Spleen (tissue), 11 donors: Measurements from ENCODE around the gene SPACA7. TPM values are rescaled to one million over a fixed set of nuclear protein-coding genes. Genes with fewer than 3 reads are reported as not detected.
"Not testable (repeated sequence)": the region's sequence is repeated elsewhere in the genome, so short reads cannot be mapped to it uniquely, and the experiment has no call there.

Source experiments
- DNase-seq: peaks from one replicate; pipeline ENCODE4 v3.0.0-alpha.2; 2020
- H3K27ac ChIP-seq, 8 donors: fragments of 200-600 bp; sonication (generic) in 7 of 8; 1 replicate in 4 of 8; 2 replicates in 4 of 8; pipeline versions ENCODE4 v1.5.0 to v1.8.0; 2016 to 2021; ENCODE audit warnings: inconsistent platforms in 4 of 8, mild to moderate bottlenecking in 4 of 8, moderate library complexity in 1 of 8
- H3K27me3 ChIP-seq, 7 donors: fragments of 200-600 bp; sonication (generic) in 6 of 7; replicated peaks in 1 of 7; 1 replicate in 4 of 7; 2 replicates in 3 of 7; pipeline versions ENCODE4 v1.5.0 to v1.8.0; 2016 to 2021; ENCODE audit warnings: inconsistent platforms in 3 of 7, mild to moderate bottlenecking in 1 of 7
- H3K36me3 ChIP-seq, 6 donors: fragments of 200-600 bp; sonication (generic) in 5 of 6; 1 replicate in 4 of 6; 2 replicates in 2 of 6; pipeline versions ENCODE4 v1.5.0 to v1.8.0; 2016 to 2021; ENCODE audit warnings: inconsistent platforms in 2 of 6
- H3K4me1 ChIP-seq, 6 donors: fragments of 200-600 bp; sonication (generic) in 5 of 6; 1 replicate in 3 of 6; 2 replicates in 3 of 6; pipeline versions ENCODE4 v1.5.0 to v1.8.0; 2016 to 2021; ENCODE audit warnings: inconsistent platforms in 3 of 6
- H3K4me3 ChIP-seq, 8 donors: fragments of 200-600 bp; sonication (generic) in 7 of 8; 1 replicate in 4 of 8; 2 replicates in 4 of 8; pipeline versions ENCODE4 v1.5.0 to v1.8.0; 2016 to 2021; ENCODE audit warnings: inconsistent platforms in 4 of 8, mild to moderate bottlenecking in 4 of 8, moderate library complexity in 2 of 8
- H3K9me3 ChIP-seq, 8 donors: fragments of 200-600 bp; sonication (generic) in 7 of 8; 1 replicate in 4 of 8; 2 replicates in 4 of 8; pipeline versions ENCODE4 v1.5.0 to v1.8.0; 2016 to 2021; ENCODE audit warnings: inconsistent platforms in 4 of 8
- CTCF ChIP-seq, 11 experiments: fragments of 200-600 bp in 7 of 11; fragments of 450-650 bp in 4 of 11; sonication (generic) in 4 of 11; IDR thresholded peaks in 8 of 11; conservative IDR thresholded peaks in 3 of 11; 1 replicate in 7 of 11; 2 replicates in 4 of 11; pipeline versions ENCODE4 v1.4.0 to v1.8.0; 2016 to 2021; ENCODE audit warnings: antibody characterized with exemption in 11 of 11, inconsistent platforms in 4 of 11, mild to moderate bottlenecking in 1 of 11
- POLR2A ChIP-seq, 3 donors: fragments of 450-650 bp; IDR thresholded peaks; one replicate each; pipeline ENCODE4 v1.5.1; 2017; ENCODE audit warnings: antibody characterized with exemption in 3 of 3, mild to moderate bottlenecking in 1 of 3
- POLR2AphosphoS5 ChIP-seq, 3 donors: sonication (generic); formaldehyde crosslinking; IDR thresholded peaks; one replicate each; pipeline ENCODE4 v1.5.1; 2017; ENCODE audit warnings: antibody characterized with exemption in 3 of 3
- WGBS, 5 donors: extraction: QIAGEN DNeasy Blood & Tissue Kit in 3 of 5; methylation state at CpG; one replicate each; pipeline versions ENCODE4 v1.1.5 to v1.1.7; 2013 to 2018; 5-methylcytosine and 5-hydroxymethylcytosine counted together
- intact Hi-C: fragments of 100-400 bp; cut with DNase I; formaldehyde crosslinking; loops from one replicate; pipeline ENCODE4 v1.15.0; 2023; ENCODE audit warnings: low total_unique reads
- polyA plus RNA-seq, 3 donors: library from polyadenylated mRNA; stranded (reverse); fragments of 200-250 nt; gene quantifications; one replicate each; pipeline ENCODE4 v1.2.1, GENCODE V29; 2013
- total RNA-seq, 7 donors: library from RNA; depleted of rRNA in 3 of 7; stranded (reverse); fragments of >200 nt in 3 of 7; fragmentation: NEBNext Ultra II Directional in 4 of 7; extraction: Animal tissue kit (Norgen Biotek cat#: 25700) in 4 of 7; gene quantifications; one replicate each; pipeline versions ENCODE4 v1.1.0 to v1.2.1, GENCODE V29; 2016 to 2021
- donor health status: healthy with polysubstance abuse.
- donor health status: DM: no; HTN: no; CAD: no; lungs with moderate emphysema.
- donor health status: DM: no; HTN: no; CAD: no.
- donor health status: Bipolar disorder and iron deficiency.
- donor health status: healthy.
- donor health status: DM: no; HTN: no; CAD: no.
- donor health status: DM: yes; HTN: yes; CAD: no.

The SPACA7 gene
- total and polyA plus RNA-seq, 10 donors = not detected

GRCh38 chr13:112397108-112397507 lies 21.0 kb downstream of the SPACA7 start:
- no peak for DNase-seq
- no peaks in the 10 kb centered on the region for H3K4me1 ChIP-seq
- TF ChIP-seq POLR2A (IDR thresholded peaks at IDR 0.05) = no peak
- TF ChIP-seq CTCF (IDR thresholded peaks at IDR 0.05 in 8 of 11, conservative IDR thresholded peaks at IDR 0.05 in 3 of 11) = no peak
- no peak for TF ChIP-seq POLR2AphosphoS5 (IDR thresholded peaks at IDR 0.05)
- intact Hi-C loops = no loop called here
- H3K27ac ChIP-seq = no peak overlapping the region
- peaks cover 0 to 15% (median 0%) of the 10 kb centered on the region in 7 donors for H3K27me3 ChIP-seq
- 83 to 88% (median 87%) methylated on average over 7 to 9 of the region's 9 CpGs for WGBS, 5 donors
- H3K9me3 ChIP-seq = peaks cover 0 to 7% (median 0%) of the 10 kb centered on the region in 8 donors
- no peak overlapping the region for H3K4me3 ChIP-seq
- no peaks in the 10 kb centered on the region for H3K36me3 ChIP-seq

- H3K36me3 ChIP-seq, DNase-seq, H3K4me1 ChIP-seq, H3K4me3 ChIP-seq, H3K27ac ChIP-seq, H3K9me3 ChIP-seq, intact Hi-C loops: not testable (repeated sequence)
- 53 to 86% (median 79%) methylated on average over 3 to 6 of the region's 6 CpGs for WGBS, 5 donors
- peaks cover 0 to 15% (median 0%) of the 10 kb centered on the region in 7 donors for H3K27me3 ChIP-seq
Measured at GRCh38 chr13:112398347-112398746, 22.2 kb downstream of the SPACA7 start.

- H3K27me3 ChIP-seq, H3K27ac ChIP-seq, H3K36me3 ChIP-seq, H3K4me3 ChIP-seq, intact Hi-C loops, H3K4me1 ChIP-seq, DNase-seq: not testable (repeated sequence)
- H3K9me3 ChIP-seq = peaks cover 0 to 44% (median 31%) of the 10 kb centered on the region in 8 donors
- WGBS, 5 donors = 57 to 92% (median 81%) methylated on average over 3 of the region's 3 CpGs
Measured at GRCh38 chr13:112409828-112410227, 33.7 kb downstream of the SPACA7 start.

GRCh38 chr13:112416647-112417046 lies 40.5 kb downstream of the SPACA7 start:
- no peaks in the 10 kb centered on the region for H3K27me3 ChIP-seq
- TF ChIP-seq CTCF (IDR thresholded peaks at IDR 0.05 in 8 of 11, conservative IDR thresholded peaks at IDR 0.05 in 3 of 11) (no peak), POLR2A (IDR thresholded peaks at IDR 0.05) (no peak), POLR2AphosphoS5 (IDR thresholded peaks at IDR 0.05) (no peak)
- DNase-seq = no peak
- H3K27ac ChIP-seq = no peak overlapping the region
- H3K9me3 ChIP-seq = peaks cover 5 to 100% (median 93%) of the 10 kb centered on the region in 8 donors
- no peaks in the 10 kb centered on the region for H3K4me1 ChIP-seq
- no peak overlapping the region for H3K4me3 ChIP-seq
- intact Hi-C loops = no loop called here
- no peaks in the 10 kb centered on the region for H3K36me3 ChIP-seq
- WGBS, 5 donors = 65 to 82% (median 75%) methylated on average over 1 of the region's 1 CpG

GRCh38 chr13:112417079-112417478 lies 40.9 kb downstream of the SPACA7 start:
- no peaks in the 10 kb centered on the region for H3K27me3 ChIP-seq
- H3K4me1 ChIP-seq = no peaks in the 10 kb centered on the region
- no peak overlapping the region for H3K4me3 ChIP-seq
- H3K36me3 ChIP-seq = no peaks in the 10 kb centered on the region
- intact Hi-C loops = no loop called here
- H3K27ac ChIP-seq = no peak overlapping the region
- DNase-seq = no peak
- peaks cover 5 to 99% (median 94%) of the 10 kb centered on the region in 8 donors for H3K9me3 ChIP-seq
- no peak for TF ChIP-seq POLR2A (IDR thresholded peaks at IDR 0.05)
- no peak for TF ChIP-seq CTCF (IDR thresholded peaks at IDR 0.05 in 8 of 11, conservative IDR thresholded peaks at IDR 0.05 in 3 of 11)
- no peak for TF ChIP-seq POLR2AphosphoS5 (IDR thresholded peaks at IDR 0.05)
